H9 (cell line): ENCODE measurements around the gene EML5. TPM values are rescaled to one million over a fixed set of nuclear protein-coding genes. Genes with fewer than 3 reads are reported as not detected.

ENCODE experiments used
- DNase-seq: peaks from one replicate; pipeline ENCODE4 v3.0.0-alpha.2; 2017
- H2AFZ ChIP-seq: one replicate; pipeline ENCODE4 v1.6.1; 2013; ENCODE audit warnings: mild to moderate bottlenecking, low read length, control low read depth, moderate library complexity
- H2AK5ac ChIP-seq: 2 replicates; pipeline ENCODE4 v1.6.1; 2013; ENCODE audit warnings: low read length, control low read depth, mixed read lengths; ENCODE audit not compliant: insufficient read length
- H2BK120ac ChIP-seq: one replicate; pipeline ENCODE4 v1.6.1; 2013; ENCODE audit warnings: low read depth, mild to moderate bottlenecking, low read length, control low read depth, inconsistent platforms; ENCODE audit not compliant: poor library complexity, severe bottlenecking
- H2BK12ac ChIP-seq: 2 replicates; pipeline ENCODE4 v1.6.1; 2013; ENCODE audit warnings: low read length, control low read depth, mixed read lengths, low read depth; ENCODE audit not compliant: insufficient read length
- H2BK15ac ChIP-seq: 2 replicates; pipeline ENCODE4 v1.6.1; 2013; ENCODE audit warnings: low read depth, low read length, control low read depth
- H2BK20ac ChIP-seq: one replicate; pipeline ENCODE4 v1.6.1; 2013; ENCODE audit warnings: low read depth, mild to moderate bottlenecking, low read length, control low read depth, inconsistent platforms; ENCODE audit not compliant: poor library complexity, severe bottlenecking
- H2BK5ac ChIP-seq: 2 replicates; pipeline ENCODE4 v1.6.1; 2013; ENCODE audit warnings: low read length, control low read depth, mixed read lengths; ENCODE audit not compliant: insufficient read length
- H3K14ac ChIP-seq: 2 replicates; pipeline ENCODE4 v1.6.1; 2013; ENCODE audit warnings: low read length, control low read depth; ENCODE audit not compliant: insufficient read depth
- H3K18ac ChIP-seq: 2 replicates; pipeline ENCODE4 v1.6.1; 2013; ENCODE audit warnings: low read depth, mild to moderate bottlenecking, mixed read lengths, low read length, control low read depth; ENCODE audit not compliant: insufficient read length
- H3K23ac ChIP-seq: 2 replicates; pipeline ENCODE4 v1.6.1; 2013; ENCODE audit warnings: low read length, control low read depth, mixed read lengths, low read depth; ENCODE audit not compliant: insufficient read length
- H3K23me2 ChIP-seq: 2 replicates; pipeline ENCODE4 v1.6.1; 2013; ENCODE audit warnings: low read depth, mild to moderate bottlenecking, mixed read lengths, low read length, control low read depth; ENCODE audit not compliant: insufficient read length, poor library complexity, severe bottlenecking
- H3K27ac ChIP-seq: 2 replicates; pipeline ENCODE4 v1.5.1; 2013; ENCODE audit warnings: low read length, control low read depth, mixed read lengths, low read depth; ENCODE audit not compliant: insufficient read length
- H3K27me3 ChIP-seq: 2 replicates; pipeline ENCODE4 v1.6.1; 2013; ENCODE audit warnings: low read length, control low read depth, inconsistent platforms; ENCODE audit not compliant: insufficient read depth
- H3K4ac ChIP-seq: 2 replicates; pipeline ENCODE4 v1.6.1; 2013; ENCODE audit warnings: low read depth, mild to moderate bottlenecking, control low read depth, inconsistent platforms, low read length, moderate library complexity
- H3K4me1 ChIP-seq: 2 replicates; pipeline ENCODE4 v1.6.1; 2013; ENCODE audit warnings: low read length, control low read depth, inconsistent platforms; ENCODE audit not compliant: insufficient read depth
- H3K4me2 ChIP-seq: 2 replicates; pipeline ENCODE4 v1.6.1; 2013; ENCODE audit warnings: low read length, control low read depth, mixed read lengths; ENCODE audit not compliant: insufficient read length, insufficient read depth
- H3K56ac ChIP-seq: 2 replicates; pipeline ENCODE4 v1.6.1; 2013; ENCODE audit warnings: low read depth, mild to moderate bottlenecking, mixed read lengths, low read length, control low read depth; ENCODE audit not compliant: insufficient read length
- H3K79me1 ChIP-seq: 2 replicates; pipeline ENCODE4 v1.6.1; 2013; ENCODE audit warnings: low read depth, mild to moderate bottlenecking, moderate library complexity, low read length, control low read depth, inconsistent platforms; ENCODE audit not compliant: insufficient read depth, poor library complexity, severe bottlenecking
- H3K79me2 ChIP-seq: 2 replicates; pipeline ENCODE4 v1.6.1; 2013; ENCODE audit warnings: low read length, control low read depth, inconsistent platforms; ENCODE audit not compliant: insufficient read depth
- H3K9ac ChIP-seq: 2 replicates; pipeline ENCODE4 v1.6.1; 2013; ENCODE audit warnings: low read length, control low read depth, mixed read lengths; ENCODE audit not compliant: insufficient read length; ENCODE audit errors: extremely low read depth
- H3K9me3 ChIP-seq: one replicate; pipeline ENCODE4 v1.6.1; 2013; ENCODE audit warnings: low read depth, low read length, inconsistent platforms; ENCODE audit not compliant: control insufficient read depth
- H3T11ph ChIP-seq: one replicate; pipeline ENCODE4 v1.6.1; 2013; ENCODE audit warnings: mild to moderate bottlenecking, low read length, control low read depth, inconsistent platforms
- H4K20me1 ChIP-seq: one replicate; pipeline ENCODE4 v1.6.1; 2013; ENCODE audit not compliant: control insufficient read depth, insufficient read length, insufficient read depth
- H4K5ac ChIP-seq: 2 replicates; pipeline ENCODE4 v1.6.1; 2013; ENCODE audit warnings: low read depth, mild to moderate bottlenecking, mixed read lengths, low read length, control low read depth; ENCODE audit not compliant: insufficient read length
- H4K8ac ChIP-seq: replicated peaks from 2 replicates; pipeline ENCODE4 v1.6.1; 2013; ENCODE audit warnings: low read length, control low read depth, mixed read lengths, low read depth; ENCODE audit not compliant: insufficient read length
- H4K91ac ChIP-seq: 2 replicates; pipeline ENCODE4 v1.6.1; 2013; ENCODE audit warnings: low read depth, mild to moderate bottlenecking, moderate library complexity, mixed read lengths, low read length, control low read depth; ENCODE audit not compliant: insufficient read length
- H3K27ac Mint-ChIP-seq, 3 experiments: 2 replicates in 2 of 3; 3 replicates in 1 of 3; pipeline ENCODE4 v1.8.0; 2020 to 2021; ENCODE audit warnings: mixed read lengths in 3 of 3, mild to moderate bottlenecking in 1 of 3, moderate library complexity in 1 of 3
- H3K27me3 Mint-ChIP-seq: 2 replicates; pipeline ENCODE4 v1.8.0; 2021; ENCODE audit warnings: low read depth, mild to moderate bottlenecking, moderate library complexity, mixed read lengths
- H3K36me3 Mint-ChIP-seq, 3 experiments: 2 replicates in 2 of 3; 3 replicates in 1 of 3; pipeline ENCODE4 v1.8.0; 2020 to 2021; ENCODE audit warnings: low read depth in 3 of 3, mixed read lengths in 3 of 3; ENCODE audit not compliant: insufficient read depth in 1 of 3
- H3K4me1 Mint-ChIP-seq, 2 experiments: 2 replicates each; pipeline ENCODE4 v1.8.0; 2020; ENCODE audit warnings: mixed read lengths in 2 of 2
- H3K4me3 Mint-ChIP-seq, 2 experiments: 2 replicates in 1 of 2; 3 replicates in 1 of 2; pipeline ENCODE4 v1.8.0; 2020 to 2021; ENCODE audit warnings: mild to moderate bottlenecking in 2 of 2, mixed read lengths in 2 of 2, moderate library complexity in 1 of 2
- H3K9me3 Mint-ChIP-seq, 2 experiments: 2 replicates in 1 of 2; 3 replicates in 1 of 2; pipeline ENCODE4 v1.8.0; 2020; ENCODE audit warnings: mild to moderate bottlenecking in 2 of 2, mixed read lengths in 2 of 2, moderate library complexity in 1 of 2
- WGBS: extraction: QIAGEN DNeasy Blood & Tissue Kit; methylation state at CpG from one replicate; pipeline ENCODE4 v1.1.7; 2013; ENCODE audit warnings: missing lambda C conversion rate, low lambda C conversion rate, mixed read lengths; ENCODE audit not compliant: insufficient read length; ENCODE audit errors: extremely low coverage; 5-methylcytosine and 5-hydroxymethylcytosine counted together
- total RNA-seq: library from RNA; stranded (reverse); gene quantifications from 2 replicates; pipeline ENCODE4 v1.2.1, GENCODE V29; 2021
- TF ChIP-seq, protein P1 (sequence below): fragments of 200-600 bp; sonication (generic); conservative IDR thresholded peaks from 3 replicates; pipeline ENCODE4 v1.8.0; 2021; ENCODE audit warnings: antibody characterized with exemption, mild to moderate bottlenecking

Gene EML5
- total RNA-seq, 1 experiment from 2014 or later = 0.81 TPM

DNA sequence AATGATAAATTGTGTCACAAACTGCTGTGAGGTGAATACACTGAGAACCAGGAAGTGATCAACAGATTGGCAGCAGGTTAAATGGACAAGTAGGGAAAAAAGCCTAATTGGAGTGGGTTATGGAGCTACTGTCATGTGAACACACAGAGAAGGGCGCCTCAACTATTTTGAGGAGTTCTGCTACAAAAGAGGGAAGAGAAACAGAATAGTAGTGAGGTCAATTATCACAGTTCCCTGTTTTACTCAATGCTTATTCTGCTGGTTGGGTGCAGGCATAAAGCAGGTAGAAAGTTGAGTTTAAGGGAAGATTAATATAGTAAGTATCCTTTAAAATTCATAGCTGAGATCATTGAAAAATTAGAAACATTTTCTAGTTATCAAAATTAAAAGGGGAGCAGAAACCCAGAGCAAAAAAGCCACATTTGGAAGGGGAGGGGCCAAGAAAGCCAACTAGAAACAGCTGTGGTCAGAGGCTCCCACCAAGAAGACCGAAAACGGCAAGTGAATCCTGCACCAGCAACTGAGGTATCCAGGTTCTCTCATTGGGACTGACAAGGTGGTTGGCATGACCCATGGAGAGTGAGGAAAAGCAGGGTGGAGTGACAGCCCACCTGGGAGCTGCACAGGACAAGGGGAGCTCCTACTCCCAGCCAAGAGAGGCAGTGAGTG is 124.2 kb downstream of the EML5 start:
- Histone ChIP-seq H3K4ac (no peak overlapping the region), H4K5ac (no peak overlapping the region), H3K14ac (no peak overlapping the region), H2BK12ac (no peak overlapping the region), H3K27ac (no peak overlapping the region), H3K23ac (no peak overlapping the region), H3K4me2 (no peak overlapping the region), H2BK20ac (no peak overlapping the region), H2AK5ac (no peak overlapping the region), H3K56ac (no peak overlapping the region), H3K27me3 (no peaks in the 10 kb centered on the region), H3K4me1 (no peaks in the 10 kb centered on the region), H4K8ac (no peak overlapping the region), H2BK5ac (no peak overlapping the region), H3K9ac (no peak overlapping the region), H4K20me1 (no peaks in the 10 kb centered on the region), H3K18ac (no peak overlapping the region), H4K91ac (no peak overlapping the region), H3T11ph (no peak overlapping the region), H3K79me1 (no peaks in the 10 kb centered on the region), H3K23me2 (no peaks in the 10 kb centered on the region), H2BK120ac (no peak overlapping the region), H3K79me2 (no peaks in the 10 kb centered on the region), H2AFZ (no peak overlapping the region), H2BK15ac (no peak overlapping the region), H3K9me3 (no peaks in the 10 kb centered on the region)
- H3K9me3 Mint-ChIP-seq = peaks cover 0 to 3% of the 10 kb centered on the region in 2 experiments; a peak in 2 of 5 replicates
- H3K4me3 Mint-ChIP-seq = no peak overlapping the region
- H3K36me3 Mint-ChIP-seq = no peaks in the 10 kb centered on the region; a peak in 1 of 7 replicates
- no peak for DNase-seq
- TF ChIP-seq, protein P1, sequence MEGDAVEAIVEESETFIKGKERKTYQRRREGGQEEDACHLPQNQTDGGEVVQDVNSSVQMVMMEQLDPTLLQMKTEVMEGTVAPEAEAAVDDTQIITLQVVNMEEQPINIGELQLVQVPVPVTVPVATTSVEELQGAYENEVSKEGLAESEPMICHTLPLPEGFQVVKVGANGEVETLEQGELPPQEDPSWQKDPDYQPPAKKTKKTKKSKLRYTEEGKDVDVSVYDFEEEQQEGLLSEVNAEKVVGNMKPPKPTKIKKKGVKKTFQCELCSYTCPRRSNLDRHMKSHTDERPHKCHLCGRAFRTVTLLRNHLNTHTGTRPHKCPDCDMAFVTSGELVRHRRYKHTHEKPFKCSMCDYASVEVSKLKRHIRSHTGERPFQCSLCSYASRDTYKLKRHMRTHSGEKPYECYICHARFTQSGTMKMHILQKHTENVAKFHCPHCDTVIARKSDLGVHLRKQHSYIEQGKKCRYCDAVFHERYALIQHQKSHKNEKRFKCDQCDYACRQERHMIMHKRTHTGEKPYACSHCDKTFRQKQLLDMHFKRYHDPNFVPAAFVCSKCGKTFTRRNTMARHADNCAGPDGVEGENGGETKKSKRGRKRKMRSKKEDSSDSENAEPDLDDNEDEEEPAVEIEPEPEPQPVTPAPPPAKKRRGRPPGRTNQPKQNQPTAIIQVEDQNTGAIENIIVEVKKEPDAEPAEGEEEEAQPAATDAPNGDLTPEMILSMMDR = no peak
- H3K27ac Mint-ChIP-seq = 0 out of 7 replicates have a peak overlapping the region, but pooled peaks of 2 of the 3 experiments have one; percentile 9 to 34
- no peaks in the 10 kb centered on the region for H3K4me1 Mint-ChIP-seq
- H3K27me3 Mint-ChIP-seq = peaks cover 5% of the 10 kb centered on the region
- no CpG with 5 or more reads among the region's 3 CpGs for WGBS
